Psoas muscle (tissue), 8 donors: ENCODE measurements around the gene TIGD7. TPM values are rescaled to one million over a fixed set of nuclear protein-coding genes. Genes with fewer than 3 reads are reported as not detected.

Source experiments
- ATAC-seq, 4 donors: fragments of 200-7000 bp; cut with Tn5 transposase; one replicate each; pipeline ENCODE4 v1.9.1; 2020; ENCODE audit warnings: moderate library complexity in 3 of 4, mild to moderate bottlenecking in 2 of 4
- DNase-seq, 2 donors: peaks; one replicate each; pipeline ENCODE4 v3.0.0-alpha.2; 2020
- H3K27ac ChIP-seq: fragments of 200-600 bp; one replicate; pipeline ENCODE4 v1.8.0; 2022
- H3K27me3 ChIP-seq, 3 donors: fragments of 200-600 bp in 1 of 3; one replicate each; pipeline versions ENCODE4 v1.6.1 to v1.8.0; 2013 to 2022; ENCODE audit warnings: low read length in 2 of 3, mild to moderate bottlenecking in 2 of 3, moderate library complexity in 1 of 3; ENCODE audit not compliant: insufficient read depth in 3 of 3
- H3K36me3 ChIP-seq, 2 donors: fragments of 200-600 bp in 1 of 2; one replicate each; pipeline versions ENCODE4 v1.6.1 to v1.8.0; 2013 to 2022; ENCODE audit warnings: low read depth in 1 of 2, mild to moderate bottlenecking in 1 of 2, moderate library complexity in 1 of 2; ENCODE audit not compliant: insufficient read depth in 1 of 2
- H3K4me1 ChIP-seq: fragments of 200-600 bp; one replicate; pipeline ENCODE4 v1.8.0; 2022
- H3K4me3 ChIP-seq: fragments of 200-600 bp; one replicate; pipeline ENCODE4 v1.8.0; 2022; ENCODE audit warnings: mild to moderate bottlenecking
- H3K9me3 ChIP-seq: fragments of 200-600 bp; one replicate; pipeline ENCODE4 v1.8.0; 2022
- CTCF ChIP-seq: fragments of 200-600 bp; IDR thresholded peaks from one replicate; pipeline ENCODE4 v1.8.0; 2022; ENCODE audit warnings: antibody characterized with exemption
- WGBS, 3 donors: extraction: QIAGEN DNeasy Blood & Tissue Kit; methylation state at CpG; one replicate each; pipeline versions ENCODE4 v1.1.6 to v1.1.7; 2013; 5-methylcytosine and 5-hydroxymethylcytosine counted together
- intact Hi-C, 2 donors: fragments of 100-400 bp; cut with DNase I; formaldehyde crosslinking; loops; one replicate each; pipeline versions ENCODE4 v1.11.0 to v1.14.2; 2022
- polyA plus RNA-seq, 3 donors: library from polyadenylated mRNA; stranded (reverse); fragments of 200-250 nt; gene quantifications; one replicate each; pipeline ENCODE4 v1.2.3, GENCODE V29; 2013
- total RNA-seq, 4 donors: library from RNA; stranded (reverse); fragmentation: NEBNext Ultra II Directional in 2 of 4; extraction: Animal tissue kit (Norgen Biotek cat#: 25700) in 2 of 4; gene quantifications; one replicate each; pipeline versions ENCODE4 v1.2.1 to v1.2.4, GENCODE V29; 2021 to 2023
- donor health status: healthy with polysubstance abuse.
- donor health status: DM: no; HTN: no; CAD: no; lungs with moderate emphysema.
- donor health status: Bipolar disorder and iron deficiency.
- donor health status: healthy.
- donor health status: DM: yes; HTN: yes; CAD: no.
- donor health status: DM: no; HTN: no; CAD: no.
- donor health status: DM: no; HTN: no; CAD: no.
- donor health status: DM: yes; HTN: yes; CAD: no.

Gene TIGD7
- total and polyA plus RNA-seq, 7 donors, result 3.1 to 9.4 (median 6.4) TPM

- ATAC-seq, result no peak
- Histone ChIP-seq H3K27me3 (peaks cover 0 to 9% (median 0%) of the 10 kb centered on the region in 3 donors), H3K4me1 (no peaks in the 10 kb centered on the region), H3K4me3 (no peak overlapping the region), H3K9me3 (no peaks in the 10 kb centered on the region), H3K36me3 (no peaks in the 10 kb centered on the region), H3K27ac (no peak overlapping the region)
- no peak for DNase-seq
- WGBS, 3 donors, result 77 to 81% (median 79%) methylated on average over 14 of the region's 14 CpGs
- intact Hi-C loops, result no loop called here
- no peak for TF ChIP-seq CTCF
These were observed 55.8 kb downstream of the TIGD7 start for GRCh38 chr16:3249451-3249850.

GRCh38 chr16:3249020-3249419 is 56.2 kb downstream of the TIGD7 start:
- H3K4me1 ChIP-seq, result no peaks in the 10 kb centered on the region
- no peak for DNase-seq
- no peak for ATAC-seq
- intact Hi-C loops, result no loop called here
- H3K27me3 ChIP-seq, result peaks cover 0 to 8% (median 0%) of the 10 kb centered on the region in 3 donors
- H3K27ac ChIP-seq, result no peak overlapping the region
- no peaks in the 10 kb centered on the region for H3K36me3 ChIP-seq
- no peak for TF ChIP-seq CTCF
- 59 to 75% (median 63%) methylated on average over 1 of the region's 1 CpG for WGBS, 3 donors
- no peaks in the 10 kb centered on the region for H3K9me3 ChIP-seq
- H3K4me3 ChIP-seq, result no peak overlapping the region

Other genes with a start within 250 kb of the TIGD7 start
- gene IL32, start 239.8 kb downstream of the TIGD7 start, total RNA-seq, result 100 to 1,000 TPM in 3 of 4 donors, 10 to 100 TPM in 1; 90.5 to 192 (median 123) TPM
- 100 to 1,000 TPM; 302 to 749 (median 618) TPM for gene IL32, start 239.8 kb downstream of the TIGD7 start, polyA plus RNA-seq
- gene ZSCAN10, start 206.1 kb downstream of the TIGD7 start, total RNA-seq, result under 1 TPM in 1 of 4 donors, not detected in 3; 0.16 TPM
- gene ZSCAN10, start 206.1 kb downstream of the TIGD7 start, polyA plus RNA-seq, result under 1 TPM in 1 of 3 donors, not detected in 2; 0.07 TPM
- 1 to 10 TPM; 1.8 to 4.1 (median 1.9) TPM for gene ZNF205, start 192.8 kb downstream of the TIGD7 start, total RNA-seq
- 1 to 10 TPM; 1.9 to 5.4 (median 4.6) TPM for gene ZNF205, start 192.8 kb downstream of the TIGD7 start, polyA plus RNA-seq
- 10 to 100 TPM in 1 of 4 donors, 1 to 10 TPM in 3; 8.1 to 11.6 (median 9.2) TPM for gene ZNF213, start 170.4 kb downstream of the TIGD7 start, total RNA-seq
- gene ZNF213, start 170.4 kb downstream of the TIGD7 start, polyA plus RNA-seq, result 10 to 100 TPM in 2 of 3 donors, 1 to 10 TPM in 1; 7.9 to 19.1 (median 18.9) TPM
- gene OR1F1, start 117.2 kb downstream of the TIGD7 start, total RNA-seq, result not detected
- gene OR1F1, start 117.2 kb downstream of the TIGD7 start, polyA plus RNA-seq, result not detected
- gene ZNF200, start 70.3 kb downstream of the TIGD7 start, total RNA-seq, result 1 to 10 TPM; 2.8 to 4.0 (median 3.4) TPM
- gene ZNF200, start 70.3 kb downstream of the TIGD7 start, polyA plus RNA-seq, result 1 to 10 TPM; 1.3 to 5.8 (median 2.6) TPM
- gene MEFV, start 48.8 kb downstream of the TIGD7 start, total RNA-seq, result under 1 TPM; 0.24 to 0.81 (median 0.69) TPM
- under 1 TPM; 0.07 to 0.09 (median 0.08) TPM for gene MEFV, start 48.8 kb downstream of the TIGD7 start, polyA plus RNA-seq
- 10 to 100 TPM; 11.0 to 17.8 (median 11.7) TPM for gene ZNF263, start 21.9 kb downstream of the TIGD7 start, total RNA-seq
- 10 to 100 TPM in 2 of 3 donors, 1 to 10 TPM in 1; 6.1 to 23.9 (median 12.8) TPM for gene ZNF263, start 21.9 kb downstream of the TIGD7 start, polyA plus RNA-seq
- 10 to 100 TPM; 11.4 to 20.5 (median 15.4) TPM for gene ZNF75A, start 67 bp upstream of the TIGD7 start, total RNA-seq
- gene ZNF75A, start 67 bp upstream of the TIGD7 start, polyA plus RNA-seq, result 10 to 100 TPM in 2 of 3 donors, 1 to 10 TPM in 1; 7.4 to 15.7 (median 13.4) TPM
- not detected for gene OR2C1, start 50.5 kb upstream of the TIGD7 start, total RNA-seq
- not detected for gene OR2C1, start 50.5 kb upstream of the TIGD7 start, polyA plus RNA-seq
- gene ZSCAN32, start 95.6 kb upstream of the TIGD7 start, total RNA-seq, result 1 to 10 TPM; 4.7 to 9.5 (median 6.2) TPM
- 1 to 10 TPM; 4.6 to 9.8 (median 5.6) TPM for gene ZSCAN32, start 95.6 kb upstream of the TIGD7 start, polyA plus RNA-seq
- 1 to 10 TPM; 6.2 to 8.4 (median 7.6) TPM for gene ZNF174, start 95.8 kb upstream of the TIGD7 start, total RNA-seq
- gene ZNF174, start 95.8 kb upstream of the TIGD7 start, polyA plus RNA-seq, result 10 to 100 TPM in 1 of 3 donors, 1 to 10 TPM in 2; 6.1 to 23.3 (median 6.5) TPM
- 1 to 10 TPM in 3 of 4 donors, under 1 TPM in 1; 0.79 to 1.3 (median 1.2) TPM for gene ZNF597, start 138.1 kb upstream of the TIGD7 start, total RNA-seq
- gene ZNF597, start 138.1 kb upstream of the TIGD7 start, polyA plus RNA-seq, result 1 to 10 TPM in 1 of 3 donors, under 1 TPM in 2; 0.63 to 1.7 (median 0.98) TPM
- 10 to 100 TPM; 17.9 to 20.1 (median 19.0) TPM for gene NAA60, start 138.2 kb upstream of the TIGD7 start, total RNA-seq
- 10 to 100 TPM; 20.9 to 29.3 (median 23.4) TPM for gene NAA60, start 138.2 kb upstream of the TIGD7 start, polyA plus RNA-seq
- gene C16orf90, start 190.1 kb upstream of the TIGD7 start, total RNA-seq, result not detected
- gene C16orf90, start 190.1 kb upstream of the TIGD7 start, polyA plus RNA-seq, result not detected
- 10 to 100 TPM; 16.7 to 19.5 (median 17.9) TPM for gene CLUAP1, start 195.6 kb upstream of the TIGD7 start, total RNA-seq
- 10 to 100 TPM in 1 of 3 donors, 1 to 10 TPM in 2; 7.4 to 17.3 (median 8.2) TPM for gene CLUAP1, start 195.6 kb upstream of the TIGD7 start, polyA plus RNA-seq